Medulla oblongata (tissue), 1 donor: ENCODE results near the gene TTI1.
A peak's percentile ranks its signal among the peaks of the same experiment; 100 is the strongest.

Experiments
- DNase-seq: peaks from one replicate; pipeline ENCODE4 v3.0.0-alpha.2; 2015; ENCODE audit errors: extremely low spot score

Gene TTI1

GRCh38 chr20:37987602-37988290 lies 45.5 kb downstream of the TTI1 start:
- DNase-seq, result no peak

DNA sequence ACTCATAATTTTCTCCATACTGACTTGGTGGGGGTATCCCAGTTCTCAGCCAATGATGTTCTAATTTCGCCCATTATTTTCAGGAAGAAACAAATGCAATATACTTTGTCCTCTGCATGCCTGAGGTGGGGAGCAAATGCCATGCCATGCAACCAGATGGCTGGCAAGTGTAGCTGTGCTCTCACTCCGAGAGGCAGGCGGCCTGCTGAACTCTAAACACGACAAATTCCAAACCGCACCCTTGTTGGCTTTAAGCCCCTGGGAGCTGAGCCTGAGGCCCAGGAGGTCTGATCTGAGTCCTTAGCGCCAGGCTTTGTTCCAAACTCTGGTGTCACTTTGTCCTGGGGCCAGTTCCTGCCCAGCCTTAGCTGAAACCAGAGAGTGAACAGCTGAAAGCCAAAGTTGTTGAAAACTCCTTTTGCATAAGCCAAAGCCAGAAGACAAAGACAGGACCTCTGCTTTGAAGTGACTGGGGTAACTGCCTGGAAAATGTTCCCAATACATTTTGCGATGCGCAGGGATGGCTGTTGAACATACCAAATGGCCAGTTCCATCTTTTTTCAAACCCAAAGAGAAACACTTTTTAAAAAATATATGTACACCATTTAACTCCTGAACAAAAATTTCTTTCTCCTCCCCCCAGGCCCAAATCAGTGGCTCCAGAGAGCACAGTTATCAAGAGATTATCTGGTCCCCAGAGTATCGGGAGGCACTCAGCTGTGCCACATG lies 46.2 kb downstream of the TTI1 start:
- peak; percentile 64 for DNase-seq

- DNase-seq, result no peak
These were observed 47.0 kb downstream of the TTI1 start for GRCh38 chr20:37986044-37986858.

DNA sequence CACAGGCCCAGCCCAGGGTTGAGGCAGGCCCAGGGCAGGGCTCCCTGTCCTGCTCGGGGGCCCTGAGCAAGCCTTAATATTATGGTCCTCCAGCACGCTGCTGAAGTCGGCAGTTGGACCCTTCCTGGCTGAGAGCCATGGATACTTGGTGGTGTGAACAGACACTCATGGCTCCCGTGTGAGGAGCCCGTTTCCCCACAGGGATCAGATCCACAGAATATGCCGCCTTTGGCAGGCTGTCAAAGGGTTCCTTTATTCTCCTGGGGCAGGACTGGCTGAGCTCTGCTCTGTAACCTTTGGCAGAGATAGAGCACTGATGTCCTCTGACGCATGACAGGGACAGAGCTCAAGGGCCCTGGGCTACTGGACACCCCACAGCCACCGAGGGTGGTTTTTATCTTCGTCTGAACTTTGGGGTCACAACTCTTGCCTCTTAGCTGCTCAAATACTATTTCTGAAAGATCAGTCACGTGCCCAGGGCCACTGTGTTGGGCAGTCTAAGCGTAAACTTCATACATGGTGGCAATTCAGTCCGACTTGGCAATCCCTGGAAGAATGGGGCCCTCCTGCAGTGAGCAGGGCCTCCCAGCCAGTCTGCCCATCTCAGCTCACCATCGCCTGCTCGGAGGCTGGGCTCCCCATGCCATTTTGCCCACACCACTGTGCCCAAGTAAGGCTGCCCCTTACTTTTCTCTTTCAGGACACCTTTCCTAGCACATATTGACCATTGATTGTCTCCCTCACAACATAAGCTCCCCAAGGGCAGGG lies 49.1 kb downstream of the TTI1 start:
- DNase-seq, result peak; percentile 74

- no peak for DNase-seq
These were observed 50.0 kb downstream of the TTI1 start for GRCh38 chr20:37983286-37983685.

- DNase-seq, result no peak
These were observed 51.7 kb downstream of the TTI1 start for GRCh38 chr20:37981568-37981967.

GRCh38 chr20:37980876-37981275 lies 52.4 kb downstream of the TTI1 start:
- no peak for DNase-seq

- DNase-seq, result no peak
These were observed 52.9 kb downstream of the TTI1 start for GRCh38 chr20:37980383-37980782.

GRCh38 chr20:37979021-37979985 lies 54.0 kb downstream of the TTI1 start:
- DNase-seq, result no peak

GRCh38 chr20:37977786-37978185 lies 55.5 kb downstream of the TTI1 start:
- DNase-seq, result no peak

DNA sequence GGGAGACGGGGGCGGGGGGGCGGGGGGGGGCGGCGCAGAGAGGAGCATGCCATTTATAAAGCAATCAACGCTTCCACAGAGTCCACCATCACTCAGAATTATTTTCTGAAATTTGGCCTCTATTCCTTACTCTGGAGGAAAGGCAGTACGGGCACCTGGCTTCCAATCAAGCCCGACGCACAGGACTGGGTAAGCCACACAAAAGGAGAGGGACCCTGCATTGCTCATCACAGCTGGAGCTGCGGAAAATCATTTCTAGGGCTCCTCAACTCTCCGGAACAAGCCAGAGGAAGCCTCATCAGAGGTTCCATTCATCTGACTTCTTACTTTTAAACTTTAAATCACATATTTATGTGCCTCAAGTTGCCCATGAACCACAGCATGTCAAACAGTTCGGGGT lies 55.9 kb downstream of the TTI1 start:
- DNase-seq, result no peak

DNA sequence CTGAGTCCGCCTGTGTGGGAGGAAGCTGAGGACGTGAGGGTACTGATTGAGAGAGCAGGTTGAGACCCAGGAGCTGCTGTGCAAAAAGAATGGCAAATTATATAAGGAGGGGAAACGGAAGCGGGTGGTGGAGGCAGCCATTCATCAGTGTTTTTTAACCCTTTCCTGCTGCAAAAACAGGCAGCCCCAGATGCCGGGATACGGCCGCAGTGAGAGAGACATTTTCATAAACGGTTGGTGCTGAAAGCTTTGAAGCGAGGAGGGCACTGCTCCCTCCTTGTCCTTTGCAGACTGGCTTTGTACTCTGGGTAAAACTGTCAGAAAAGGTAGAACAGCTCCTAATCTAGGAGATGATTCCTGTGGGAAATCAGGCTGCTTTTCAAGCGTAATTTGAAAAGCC lies 56.4 kb downstream of the TTI1 start:
- no peak for DNase-seq

DNA sequence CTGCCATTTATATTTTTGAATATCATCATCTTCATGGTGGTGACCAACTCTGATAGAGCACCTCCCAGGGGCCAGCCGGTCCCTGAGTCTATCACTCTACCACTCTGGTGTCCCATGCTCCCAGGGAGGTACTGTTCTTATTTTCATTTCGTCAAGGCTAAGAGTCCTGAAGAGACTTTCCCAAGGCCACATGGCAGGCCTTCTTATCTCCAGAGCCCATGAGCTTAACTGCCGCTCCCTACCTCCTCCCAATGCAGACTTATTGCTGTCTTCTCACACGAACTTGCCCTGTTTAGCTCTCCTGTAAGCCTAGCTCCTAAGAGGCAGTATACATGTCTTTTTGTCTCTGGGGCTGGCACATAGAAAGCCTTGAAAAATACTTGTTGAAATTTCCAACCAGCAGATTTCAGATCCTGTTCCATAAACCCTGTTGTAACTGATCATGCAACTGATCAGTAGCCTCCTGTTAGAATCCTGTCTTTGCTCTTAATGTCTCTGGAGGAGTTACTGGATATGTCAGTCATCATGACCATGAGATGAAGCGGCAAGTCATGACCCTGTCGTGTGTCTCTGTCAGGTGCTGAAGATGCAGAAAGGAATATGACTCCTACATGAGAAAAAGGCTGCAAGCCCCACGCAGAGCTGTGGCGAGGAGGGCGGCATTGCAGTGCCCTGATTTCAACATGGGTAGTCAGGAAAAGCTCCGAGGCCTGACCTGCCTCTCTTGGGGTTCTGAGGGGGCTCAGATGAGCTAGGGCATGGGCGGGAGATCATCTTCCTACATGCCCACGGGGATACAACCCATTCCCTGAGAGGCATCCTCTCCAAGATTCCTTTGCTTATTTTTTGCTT lies 60.0 kb downstream of the TTI1 start:
- DNase-seq, result no peak

DNA sequence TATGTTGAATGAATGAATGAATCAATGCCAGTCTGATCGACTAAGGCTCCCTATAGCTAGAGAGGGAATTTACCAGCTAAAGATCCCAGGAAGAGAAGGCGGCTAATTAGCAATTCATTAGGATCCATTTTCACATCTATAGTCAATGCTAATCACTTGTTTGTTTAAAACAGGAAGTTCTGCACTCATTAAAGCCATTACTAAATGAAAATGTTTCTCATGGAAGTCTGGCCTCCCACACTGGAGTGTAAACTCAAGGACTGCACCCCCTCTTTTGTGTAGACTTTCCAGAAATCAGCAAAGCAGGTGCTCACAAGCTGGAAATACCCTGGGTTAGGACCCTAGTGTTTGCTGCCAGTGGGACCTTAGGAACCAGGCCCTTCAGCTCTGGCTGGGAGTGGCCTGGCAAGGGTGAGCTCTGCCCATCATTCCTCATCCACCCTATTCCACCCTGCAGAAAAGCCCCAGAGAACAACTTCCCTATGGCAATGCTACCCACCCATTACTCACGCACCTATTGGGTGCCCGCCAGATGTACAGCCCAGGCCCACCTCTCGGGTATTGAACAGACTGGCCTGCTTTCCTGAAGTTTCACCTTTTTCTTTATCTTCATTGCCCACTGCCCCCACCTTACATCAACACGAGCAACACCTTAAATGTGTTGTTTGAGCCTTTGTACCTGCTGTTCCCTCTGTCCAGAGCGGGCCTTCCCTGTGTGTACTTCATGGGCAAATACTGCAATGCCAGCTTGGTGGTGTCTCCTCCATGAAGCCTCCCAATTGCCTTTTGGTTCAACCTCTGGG lies 60.8 kb downstream of the TTI1 start:
- DNase-seq, result no peak

DNA sequence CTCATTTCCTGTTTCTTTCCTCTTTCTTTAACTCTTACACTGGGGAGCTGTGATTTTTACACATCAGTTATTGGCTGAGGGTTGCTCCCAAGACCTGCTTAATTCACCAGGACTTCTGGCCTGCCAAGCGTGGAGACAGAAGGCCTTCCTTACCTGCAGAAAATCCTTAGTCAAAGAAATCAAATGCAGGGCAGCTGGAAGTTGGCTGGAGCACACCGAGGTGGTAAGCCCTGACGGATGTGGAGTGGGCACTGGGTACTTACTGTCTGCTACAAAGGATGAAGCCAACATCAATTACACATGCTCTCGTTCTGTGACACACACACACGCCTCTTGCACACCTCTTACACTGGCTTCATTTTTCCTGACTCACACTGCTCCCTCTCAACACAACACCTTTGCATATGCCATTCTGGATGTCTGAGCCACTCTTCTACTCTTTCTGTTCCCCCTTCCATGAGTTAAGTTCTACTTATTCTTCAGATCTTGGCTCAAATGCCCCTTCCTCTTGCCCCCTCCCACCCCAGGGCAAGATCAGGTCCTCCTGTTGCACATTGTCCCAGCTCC lies 61.6 kb downstream of the TTI1 start:
- no peak for DNase-seq

GRCh38 chr20:37970856-37971245 lies 62.4 kb downstream of the TTI1 start:
- DNase-seq, result no peak

- DNase-seq, result no peak
These were observed 63.1 kb downstream of the TTI1 start for GRCh38 chr20:37969949-37970855.
